GM19463 (cell line): ENCODE data around the gene NRG4.
"Not testable (repeated sequence)": the region's sequence is repeated elsewhere in the genome, so short reads cannot be mapped to it uniquely, and the experiment has no call there.

Experiments
- ATAC-seq: cut with Tn5 transposase; IDR thresholded peaks from one replicate; pipeline ENCODE4 v1.9.1; 2021; ENCODE audit warnings: mild to moderate bottlenecking, moderate library complexity; ENCODE audit not compliant: unreplicated experiment

NRG4 gene

GRCh38 chr15:76011627-76012551 is at the start of gene NRG4:
Gene NRG4, minus strand, starts transcription at chr15:76012424. Its CDS starts 1,194 bp downstream, at chr15:76011230.
- ATAC-seq, result no peak

GRCh38 chr15:76061700-76062099 is 49.5 kb upstream of the NRG4 start:
- ATAC-seq, result no peak

GRCh38 chr15:76060118-76060989 is 48.1 kb upstream of the NRG4 start:
- no peak for ATAC-seq

GRCh38 chr15:76059320-76060117 is 47.3 kb upstream of the NRG4 start, which contains the start of gene TMEM266:
Gene TMEM266, plus strand, starts transcription at chr15:76059985. Its CDS starts 74,279 bp downstream, at chr15:76134264.
- ATAC-seq, result no peak

- ATAC-seq, result no peak
Measured at GRCh38 chr15:76058714-76059319, 46.6 kb upstream of the NRG4 start.

GRCh38 chr15:76057332-76058000 is 45.2 kb upstream of the NRG4 start:
- ATAC-seq, result peak; percentile 22

GRCh38 chr15:76056931-76057330 is 44.7 kb upstream of the NRG4 start:
- peak; percentile 65 for ATAC-seq

GRCh38 chr15:76054201-76054600 is 42.0 kb upstream of the NRG4 start:
- not testable (repeated sequence) for ATAC-seq

GRCh38 chr15:76038512-76038911 is 26.3 kb upstream of the NRG4 start:
- no peak for ATAC-seq

GRCh38 chr15:76035593-76035992 is 23.4 kb upstream of the NRG4 start:
- no peak for ATAC-seq

- ATAC-seq, result no peak
Measured at GRCh38 chr15:76034111-76034510, 21.9 kb upstream of the NRG4 start.

- ATAC-seq, result no peak
Measured at GRCh38 chr15:76033438-76033837, 21.2 kb upstream of the NRG4 start.

- ATAC-seq, result no peak
Measured at GRCh38 chr15:76032046-76032445, 19.8 kb upstream of the NRG4 start.

GRCh38 chr15:76024021-76024768 is 12.0 kb upstream of the NRG4 start:
- ATAC-seq, result no peak

GRCh38 chr15:76013470-76013869 is 1.2 kb upstream of the NRG4 start:
- ATAC-seq, result not testable (repeated sequence)

GRCh38 chr15:76010613-76011012 is 1.6 kb downstream of the NRG4 start:
- no peak for ATAC-seq

GRCh38 chr15:76006136-76006778 is 6.0 kb downstream of the NRG4 start:
- no peak for ATAC-seq

GRCh38 chr15:76003364-76003763 is 8.9 kb downstream of the NRG4 start:
- no peak for ATAC-seq

- no peak for ATAC-seq
Measured at GRCh38 chr15:75995611-75996010, 16.6 kb downstream of the NRG4 start.
